Measurements from ENCODE around the gene PLCD3. TPM values are rescaled to one million over a fixed set of nuclear protein-coding genes. Genes with fewer than 3 reads are reported as not detected.

The PLCD3 gene
- total RNA-seq, 4 donors from 2014 or later, result 50.4 to 147 (median 81.8) TPM

DNA sequence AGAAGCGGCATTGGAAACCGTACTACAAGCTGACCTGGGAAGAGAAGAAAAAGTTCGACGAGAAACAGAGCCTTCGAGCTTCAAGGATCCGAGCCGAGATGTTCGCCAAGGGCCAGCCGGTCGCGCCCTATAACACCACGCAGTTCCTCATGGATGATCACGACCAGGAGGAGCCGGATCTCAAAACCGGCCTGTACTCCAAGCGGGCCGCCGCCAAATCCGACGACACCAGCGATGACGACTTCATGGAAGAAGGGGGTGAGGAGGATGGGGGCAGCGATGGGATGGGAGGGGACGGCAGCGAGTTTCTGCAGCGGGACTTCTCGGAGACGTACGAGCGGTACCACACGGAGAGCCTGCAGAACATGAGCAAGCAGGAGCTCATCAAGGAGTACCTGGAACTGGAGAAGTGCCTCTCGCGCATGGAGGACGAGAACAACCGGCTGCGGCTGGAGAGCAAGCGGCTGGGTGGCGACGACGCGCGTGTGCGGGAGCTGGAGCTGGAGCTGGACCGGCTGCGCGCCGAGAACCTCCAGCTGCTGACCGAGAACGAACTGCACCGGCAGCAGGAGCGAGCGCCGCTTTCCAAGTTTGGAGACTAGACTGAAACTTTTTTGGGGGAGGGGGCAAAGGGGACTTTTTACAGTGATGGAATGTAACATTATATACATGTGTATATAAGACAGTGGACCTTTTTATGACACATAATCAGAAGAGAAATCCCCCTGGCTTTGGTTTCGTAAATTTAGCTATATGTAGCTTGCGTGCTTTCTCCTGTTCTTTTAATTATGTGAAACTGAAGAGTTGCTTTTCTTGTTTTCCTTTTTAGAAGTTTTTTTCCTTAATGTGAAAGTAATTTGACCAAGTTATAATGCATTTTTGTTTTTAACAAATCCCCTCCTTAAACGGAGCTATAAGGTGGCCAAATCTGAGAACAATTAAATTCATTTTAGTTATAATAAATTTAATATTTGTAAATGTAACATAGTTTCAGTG lies 17.7 kb upstream of the PLCD3 start:
- ATAC-seq, result no peak
- TF ChIP-seq POLR2AphosphoS5 (IDR thresholded peaks at IDR 0.05), result peak; percentile 61
- TF ChIP-seq POLR2A (IDR thresholded peaks at IDR 0.05), result peak; percentile 1 to 15
- no peak for TF ChIP-seq EP300 (IDR thresholded peaks at IDR 0.05)
- Histone ChIP-seq H3K27ac (peak overlapping the region; percentile 94 to 98 (median 96)), H3K9me3 (no peaks in the 10 kb centered on the region), H3K4me3 (peak overlapping the region; percentile 70 to 86), H3K4me1 (peaks cover 3 to 71% (median 25%) of the 10 kb centered on the region in 3 donors), H3K27me3 (no peaks in the 10 kb centered on the region), H3K36me3 (no peaks in the 10 kb centered on the region)
- 1 to 2% methylated on average over 22 to 24 of the region's 56 CpGs for WGBS, 2 donors (ENCODE audit: low coverage in 1 of 2)

DNA sequence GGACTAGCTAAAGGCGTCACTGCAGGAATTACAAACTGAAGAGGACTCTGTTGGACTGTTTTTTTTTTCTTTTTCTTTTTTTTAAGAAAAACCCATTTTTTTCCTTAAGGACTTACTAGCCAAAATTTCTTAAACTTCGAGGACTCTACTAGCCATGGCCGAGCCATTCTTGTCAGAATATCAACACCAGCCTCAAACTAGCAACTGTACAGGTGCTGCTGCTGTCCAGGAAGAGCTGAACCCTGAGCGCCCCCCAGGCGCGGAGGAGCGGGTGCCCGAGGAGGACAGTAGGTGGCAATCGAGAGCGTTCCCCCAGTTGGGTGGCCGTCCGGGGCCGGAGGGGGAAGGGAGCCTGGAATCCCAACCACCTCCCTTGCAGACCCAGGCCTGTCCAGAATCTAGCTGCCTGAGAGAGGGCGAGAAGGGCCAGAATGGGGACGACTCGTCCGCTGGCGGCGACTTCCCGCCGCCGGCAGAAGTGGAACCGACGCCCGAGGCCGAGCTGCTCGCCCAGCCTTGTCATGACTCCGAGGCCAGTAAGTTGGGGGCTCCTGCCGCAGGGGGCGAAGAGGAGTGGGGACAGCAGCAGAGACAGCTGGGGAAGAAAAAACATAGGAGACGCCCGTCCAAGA lies 16.8 kb upstream of the PLCD3 start:
- H3K27ac ChIP-seq, result peak overlapping the region; percentile 94 to 98 (median 96)
- peak overlapping the region; percentile 70 to 86 for H3K4me3 ChIP-seq
- H3K27me3 ChIP-seq, result no peaks in the 10 kb centered on the region
- TF ChIP-seq POLR2AphosphoS5 (IDR thresholded peaks at IDR 0.05) (peak; percentile 84), EP300 (IDR thresholded peaks at IDR 0.05) (no peak), POLR2A (IDR thresholded peaks at IDR 0.05) (peak; percentile 34 to 60), CTCF (IDR thresholded peaks at IDR 0.05) (peak in 3 of 4 experiments; percentile 79 to 94 (median 87))
- H3K4me1 ChIP-seq, result peaks cover 3 to 71% (median 31%) of the 10 kb centered on the region in 3 donors
- 0% methylated on average over 6 of the region's 32 CpGs for WGBS, 2 donors (ENCODE audit: low coverage in 1 of 2)
- H3K36me3 ChIP-seq, result no peaks in the 10 kb centered on the region
- ATAC-seq, result peak; percentile 34
- H3K9me3 ChIP-seq, result no peaks in the 10 kb centered on the region

GRCh38 chr17:45148183-45149036 lies 16.1 kb upstream of the PLCD3 start, which contains the start of gene HEXIM1:
TSS of gene HEXIM1 (plus strand) at chr17:45148475. CDS start at chr17:45149191, 716 bp downstream.
- ATAC-seq, result peak; percentile 86
- WGBS, 2 donors (ENCODE audit: low coverage in 1 of 2), result 0% methylated on average over 9 to 19 of the region's 58 CpGs
- Histone ChIP-seq H3K27ac (peak within 1 kb of the TSS; percentile 94 to 98 (median 96)), H3K9me3 (no peaks in the 10 kb centered on the region), H3K36me3 (no peaks in the 10 kb centered on the region), H3K4me1 (peaks cover 3 to 72% (median 35%) of the 10 kb centered on the region in 3 donors), H3K4me3 (peak within 1 kb of the TSS; percentile 70 to 86), H3K27me3 (no peaks in the 10 kb centered on the region)
- peak; percentile 100 for TF ChIP-seq POLR2AphosphoS5 (IDR thresholded peaks at IDR 0.05)
- TF ChIP-seq POLR2A (IDR thresholded peaks at IDR 0.05), result peak; percentile 98 to 99
- TF ChIP-seq CTCF (IDR thresholded peaks at IDR 0.05), result no peak

DNA sequence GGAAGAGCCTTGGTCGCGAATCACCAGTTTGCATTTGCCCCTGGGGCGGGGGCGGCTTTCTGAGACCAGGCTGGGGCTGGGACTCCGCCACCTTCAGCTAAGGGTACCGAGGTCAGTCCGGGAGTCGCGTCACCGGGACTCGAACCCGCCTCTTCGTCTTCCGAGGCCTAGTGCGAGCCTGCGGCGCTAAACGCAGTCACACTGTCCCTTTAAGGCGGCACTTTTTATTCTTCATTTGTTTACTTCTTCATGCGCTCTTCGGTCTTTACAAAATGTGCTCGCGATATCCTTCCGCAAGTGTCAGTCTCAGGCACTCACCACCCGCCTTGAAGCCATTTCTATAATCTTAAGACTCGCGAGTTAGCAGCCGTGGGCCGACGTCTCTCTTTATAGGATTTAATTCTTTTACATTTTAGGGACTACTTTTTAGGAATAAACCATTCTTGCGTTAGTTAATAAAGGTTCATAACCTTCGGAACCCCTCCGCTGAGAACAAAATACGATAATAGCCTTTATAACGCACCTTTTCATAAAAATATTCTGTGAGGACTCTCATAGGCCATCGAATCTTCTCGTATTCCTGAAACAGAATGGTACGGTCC lies 15.4 kb upstream of the PLCD3 start:
- TF ChIP-seq POLR2AphosphoS5 (IDR thresholded peaks at IDR 0.05) (peak; percentile 94), CTCF (IDR thresholded peaks at IDR 0.05) (peak in 1 of 4 experiments; percentile 3), EP300 (IDR thresholded peaks at IDR 0.05) (no peak), POLR2A (IDR thresholded peaks at IDR 0.05) (peak; percentile 10 to 27)
- no peaks in the 10 kb centered on the region for H3K27me3 ChIP-seq
- ATAC-seq, result peak; percentile 41
- peak overlapping the region; percentile 84 to 98 (median 96) for H3K27ac ChIP-seq
- H3K9me3 ChIP-seq, result no peaks in the 10 kb centered on the region
- H3K36me3 ChIP-seq, result no peaks in the 10 kb centered on the region
- peak overlapping the region; percentile 44 to 70 for H3K4me3 ChIP-seq
- WGBS, 2 donors (ENCODE audit: low coverage in 1 of 2), result 0% methylated on average over 27 to 33 of the region's 38 CpGs
- H3K4me1 ChIP-seq, result peaks cover 3 to 70% (median 36%) of the 10 kb centered on the region in 3 donors

Measured in gastroesophageal sphincter (tissue), 4 donors.